ENCODE measurements around the gene MACROD2.

MACROD2 gene

DNA sequence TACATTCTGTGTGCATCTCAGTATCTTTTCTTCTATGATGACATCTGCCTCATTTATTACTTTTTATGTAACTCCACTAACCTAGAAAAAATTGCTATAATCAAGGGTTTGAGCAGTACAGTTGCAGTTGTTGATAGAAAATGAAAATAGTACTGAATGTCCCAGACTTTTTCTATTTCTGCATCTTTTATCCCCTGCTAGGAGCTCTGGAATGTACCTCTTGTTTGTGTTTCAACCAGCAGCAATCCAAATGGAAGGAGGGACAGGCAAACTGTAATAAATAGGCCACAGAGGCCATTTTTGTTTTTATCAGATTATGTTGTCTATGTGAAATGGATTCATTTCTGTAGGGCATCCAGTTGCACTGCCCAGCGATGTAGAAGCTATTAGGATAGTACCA is 2041.0 kb downstream of the MACROD2 start:
- no peak for DNase-seq

- DNase-seq, result no peak
Observed at GRCh38 chr20:16040742-16041141, 2045.4 kb downstream of the MACROD2 start.

DNA sequence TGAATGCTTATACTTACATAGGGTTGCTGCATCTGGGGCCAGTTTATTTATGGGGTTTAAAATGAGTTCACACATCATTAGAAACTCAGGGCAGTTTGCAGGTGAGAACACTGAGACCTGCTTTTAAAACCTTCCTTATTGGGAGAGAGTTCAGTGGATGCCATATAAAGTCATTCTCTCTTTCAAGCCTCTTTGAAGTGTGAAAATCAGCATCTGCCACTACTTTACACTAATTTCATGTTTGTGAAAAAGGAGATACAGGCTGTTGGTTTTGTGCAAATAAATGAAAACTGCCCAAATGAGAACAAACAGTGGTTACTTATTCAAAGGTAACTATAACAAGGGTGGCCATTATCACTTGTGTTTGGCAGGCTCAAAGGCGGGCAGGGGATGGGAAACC is 2047.4 kb downstream of the MACROD2 start:
- DNase-seq, result no peak

GRCh38 chr20:16043931-16044330 is 2048.6 kb downstream of the MACROD2 start:
- DNase-seq, result no peak

DNA sequence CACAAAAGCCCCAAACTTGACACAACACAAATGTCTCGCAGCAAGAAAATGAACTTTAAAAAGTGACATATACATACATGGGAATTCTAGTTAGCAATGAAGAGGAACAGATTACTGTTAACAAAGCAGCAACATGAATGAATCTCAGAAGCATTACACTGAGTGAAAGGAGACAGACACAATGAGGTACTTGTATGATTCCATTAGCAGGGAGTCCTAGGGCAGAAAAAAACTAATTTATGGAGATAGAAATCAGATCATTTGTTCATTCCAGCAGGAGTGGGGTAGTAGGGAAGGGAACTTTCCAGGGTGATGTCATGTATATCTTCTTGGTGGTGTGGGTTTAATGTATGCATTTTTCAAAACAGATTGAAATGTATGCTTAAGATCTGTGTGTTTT is 2053.6 kb downstream of the MACROD2 start:
- DNase-seq, result no peak

DNA sequence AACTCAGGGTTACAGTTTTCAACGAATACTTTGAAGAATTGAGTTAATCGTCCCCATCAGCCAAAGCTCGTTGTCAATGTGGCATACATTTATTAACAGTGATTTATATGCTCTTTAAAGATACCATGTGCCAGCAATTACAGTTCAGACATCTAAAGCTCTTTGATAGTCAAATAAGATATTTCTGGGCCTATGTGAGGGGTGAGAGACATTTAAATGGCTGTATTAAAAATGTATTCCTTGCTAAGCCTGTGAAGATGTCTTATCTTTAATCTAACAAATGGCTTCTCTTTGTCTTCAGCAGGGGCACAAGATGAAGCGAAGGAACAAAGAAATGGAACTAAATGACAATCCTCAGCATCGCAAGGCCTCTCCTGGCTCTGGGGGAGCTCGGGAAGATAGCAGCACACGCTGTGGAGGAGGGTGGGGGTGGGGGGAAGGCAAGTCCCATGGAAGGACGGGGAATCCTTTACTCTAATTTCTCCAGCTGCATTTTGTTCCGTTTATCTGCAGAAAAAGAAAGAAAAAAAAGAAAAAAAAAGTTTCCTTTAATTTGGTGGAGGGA is 2054.3 kb downstream of the MACROD2 start:
- DNase-seq, result no peak

DNA sequence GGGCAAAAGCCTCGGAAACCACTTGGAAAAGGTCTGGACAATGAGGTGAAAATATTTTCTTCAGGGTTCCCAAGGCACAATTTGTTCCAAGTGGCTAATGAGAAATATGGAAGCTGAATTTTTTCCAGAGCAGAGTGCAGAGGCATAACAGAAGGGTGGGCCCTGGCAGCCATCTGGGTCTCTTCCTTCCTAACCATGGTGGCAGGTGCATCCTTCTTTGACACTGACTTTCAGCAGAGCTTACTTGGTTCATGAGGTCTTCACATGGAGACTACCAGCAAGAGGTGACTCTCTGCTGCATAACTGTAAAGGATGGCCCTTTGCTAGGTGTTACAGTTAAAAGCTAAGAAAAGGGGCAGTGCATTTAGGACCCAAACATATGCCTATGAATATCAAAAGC is 2055.1 kb downstream of the MACROD2 start:
- no peak for DNase-seq

DNA sequence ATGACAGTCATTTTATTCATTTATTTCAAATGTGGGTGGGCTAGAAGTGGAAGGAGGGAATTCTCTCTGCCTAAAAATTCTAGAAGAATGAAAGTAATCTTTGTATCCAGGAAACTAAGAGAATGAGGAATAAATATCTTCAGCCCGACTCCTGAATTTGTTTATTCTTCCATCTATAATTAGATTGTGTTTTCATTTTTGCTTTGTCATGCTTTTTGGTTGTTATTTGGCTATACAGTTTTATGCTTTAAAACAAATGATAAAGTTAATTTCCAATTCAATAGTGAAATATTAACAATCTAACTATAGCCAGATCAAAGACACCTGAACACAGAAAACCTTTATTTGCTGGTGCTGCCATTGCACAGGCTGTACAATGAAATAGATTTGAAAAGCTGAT is 2056.7 kb downstream of the MACROD2 start:
- no peak for DNase-seq

- DNase-seq, result no peak
Observed at GRCh38 chr20:16052456-16052855, 2057.1 kb downstream of the MACROD2 start.

DNA sequence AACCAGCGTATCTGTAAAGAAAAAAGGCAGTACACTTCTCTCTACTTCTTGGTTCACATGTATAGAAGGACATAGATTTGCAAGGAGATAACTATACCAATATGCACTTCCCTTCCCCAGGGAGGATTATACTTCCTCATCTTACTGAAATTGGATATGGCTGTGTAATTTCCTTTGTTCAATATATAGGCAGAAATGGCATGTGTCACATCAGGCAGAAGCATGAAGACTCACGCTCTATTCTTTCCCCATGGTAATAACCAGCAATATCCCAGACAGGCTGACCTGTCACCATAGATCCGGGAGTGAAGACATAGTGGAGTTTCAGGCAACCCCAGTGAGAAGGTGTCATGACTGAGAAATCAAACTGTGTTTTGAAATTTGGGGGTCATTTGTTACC is 2059.7 kb downstream of the MACROD2 start:
- no peak for DNase-seq

GRCh38 chr20:16057651-16058050 is 2062.3 kb downstream of the MACROD2 start:
- no peak for DNase-seq

DNA sequence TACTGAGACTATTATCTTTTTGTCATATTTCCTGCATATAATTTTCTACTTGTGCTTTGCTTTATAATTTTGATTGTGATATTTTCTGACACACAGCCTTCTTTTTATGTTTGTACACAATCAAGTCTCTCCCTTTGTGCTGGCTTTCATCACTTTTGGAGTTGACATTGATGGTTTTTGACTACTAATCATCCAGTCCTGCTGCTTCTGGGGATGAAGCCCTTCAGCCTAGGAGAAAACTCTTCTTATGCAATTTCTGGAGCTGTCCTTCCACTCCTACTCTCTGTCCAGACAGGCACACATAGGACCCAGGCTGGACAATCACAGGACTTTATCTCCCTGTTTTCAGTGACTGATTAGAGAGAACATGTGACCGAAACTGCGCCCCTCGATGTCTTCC is 2063.0 kb downstream of the MACROD2 start:
- DNase-seq, result no peak

DNA sequence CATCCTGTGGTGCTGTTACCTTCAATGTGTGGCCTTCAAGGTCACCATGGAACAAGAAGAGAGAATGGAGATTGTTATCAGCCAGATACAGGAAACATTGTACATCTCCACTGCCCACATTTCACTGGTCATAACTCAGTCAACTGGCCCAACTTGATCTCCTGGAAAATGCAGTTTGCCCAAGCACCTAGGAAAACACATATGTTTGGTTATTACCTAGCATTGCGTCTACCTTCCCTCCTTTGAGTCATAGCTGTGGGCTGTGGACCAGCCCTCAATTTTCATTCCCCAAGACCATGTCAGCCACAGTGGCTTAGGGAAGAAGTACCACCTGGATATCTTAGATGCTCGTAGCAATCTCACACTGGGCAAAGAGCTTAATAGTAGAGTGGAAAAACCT is 2064.5 kb downstream of the MACROD2 start:
- no peak for DNase-seq

- DNase-seq, result no peak
Observed at GRCh38 chr20:16061351-16061750, 2066.0 kb downstream of the MACROD2 start.

DNA sequence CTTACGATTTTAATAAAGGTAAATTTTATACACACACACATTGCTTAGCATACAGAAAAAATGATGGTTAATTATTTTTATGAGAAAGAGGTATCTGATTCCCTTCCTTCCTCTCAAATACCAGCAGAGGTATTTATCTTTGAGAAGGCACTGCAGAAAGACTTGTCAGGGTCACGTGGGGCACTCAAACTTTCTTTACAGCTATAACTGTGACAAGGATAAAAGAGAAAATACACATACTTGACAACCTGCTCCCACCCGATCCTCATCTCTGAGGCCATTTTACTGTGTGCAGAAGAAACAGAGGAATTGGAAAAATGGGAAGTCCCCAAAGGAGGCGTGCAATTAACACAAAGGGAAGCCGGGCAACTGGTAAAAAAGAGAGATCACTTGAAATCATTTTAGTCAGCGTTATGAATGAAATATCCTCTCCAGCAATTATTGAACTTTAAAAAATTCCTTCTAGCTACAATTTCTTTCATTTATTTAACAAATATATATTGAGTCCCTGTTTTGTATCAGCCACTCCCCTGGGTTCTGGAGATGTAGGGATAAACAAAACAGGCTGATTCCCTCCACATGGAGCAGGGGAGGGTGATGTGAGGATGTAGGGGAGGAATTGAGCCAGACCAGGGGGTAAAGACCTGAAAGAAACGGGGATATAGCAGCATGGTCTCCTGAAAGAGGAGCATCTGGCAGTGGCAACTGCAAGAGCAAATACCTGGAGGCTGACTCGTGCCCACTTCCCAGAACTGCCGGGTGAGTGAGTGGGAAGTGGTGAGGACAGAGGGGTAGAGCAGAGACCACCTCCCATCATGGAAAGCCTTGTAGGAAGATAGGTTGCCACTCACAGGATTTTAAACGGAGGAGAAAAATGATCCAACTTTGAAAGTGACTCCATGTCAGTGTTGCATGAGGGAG is 2067.6 kb downstream of the MACROD2 start:
- DNase-seq, result no peak

DNA sequence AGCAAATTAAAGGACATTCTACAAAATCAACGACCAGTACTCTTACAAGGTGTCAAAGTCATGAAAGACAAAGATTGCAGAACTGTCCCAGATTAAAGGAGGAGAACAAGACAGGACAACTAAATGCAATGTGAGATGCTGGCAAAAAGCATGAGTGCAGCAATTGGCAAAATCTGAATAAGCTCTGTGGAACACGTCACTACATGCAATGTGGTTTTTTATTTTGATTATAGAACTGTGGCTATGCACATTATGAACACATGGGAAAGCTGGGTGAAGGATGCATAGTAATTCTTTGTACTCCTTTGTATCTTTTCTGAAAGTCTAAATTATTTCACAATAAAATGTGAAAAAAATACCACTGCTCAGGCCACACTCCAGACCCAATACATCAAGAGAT is 2068.6 kb downstream of the MACROD2 start:
- DNase-seq, result no peak

DNA sequence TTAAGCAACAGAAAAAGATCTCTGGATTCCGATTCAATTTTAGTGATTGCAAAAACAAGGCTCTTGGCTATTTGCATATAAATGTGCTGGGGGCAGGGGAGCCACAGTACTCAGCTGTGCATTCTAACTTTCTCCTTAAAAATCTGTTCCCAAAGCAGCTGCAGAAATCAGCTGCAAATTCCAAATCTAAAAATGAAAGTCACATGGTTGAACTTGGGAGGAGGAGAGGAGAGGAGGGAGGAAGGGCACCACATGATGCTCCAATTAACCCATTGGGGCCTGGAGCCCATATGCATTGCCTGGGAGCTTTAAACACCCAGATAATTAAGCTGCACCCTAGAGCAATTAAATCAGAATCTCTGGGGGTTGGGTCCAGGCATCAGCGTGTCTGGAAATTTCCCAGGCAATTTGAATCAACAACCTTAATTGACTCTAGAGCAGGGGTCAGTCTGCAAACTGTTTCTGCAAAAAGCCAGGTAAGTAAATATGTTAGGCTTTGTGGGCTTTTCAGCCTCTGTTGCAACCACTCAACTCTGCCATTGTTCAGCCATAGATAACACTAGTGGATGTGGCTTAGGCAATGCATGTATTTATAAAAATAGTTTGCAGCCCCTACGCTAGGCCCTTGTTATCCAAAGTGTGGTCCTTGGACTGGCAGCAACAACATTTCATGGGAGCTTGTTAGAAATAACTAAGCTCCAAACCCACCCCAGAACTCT is 2069.8 kb downstream of the MACROD2 start:
- no peak for DNase-seq

DNA sequence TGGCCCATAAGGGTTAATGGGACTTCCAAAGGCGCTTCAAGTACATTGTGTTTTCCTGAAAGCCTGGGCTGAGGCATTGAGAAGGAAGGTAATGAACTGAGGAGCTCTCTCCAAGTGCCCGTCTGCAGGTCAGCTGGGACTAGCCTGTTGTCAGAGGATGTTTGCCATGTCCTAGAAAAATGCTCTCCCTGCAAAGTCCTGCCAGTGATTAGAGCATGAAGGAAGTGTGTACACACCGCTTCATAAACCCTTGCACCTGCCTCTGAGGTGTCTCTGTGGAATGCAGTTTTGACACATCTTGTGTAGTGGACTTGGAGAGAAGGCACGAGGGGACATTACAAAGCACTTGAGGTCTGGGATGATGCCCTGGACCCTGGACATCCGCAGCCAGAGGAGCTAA is 2071.3 kb downstream of the MACROD2 start:
- DNase-seq, result no peak

DNA sequence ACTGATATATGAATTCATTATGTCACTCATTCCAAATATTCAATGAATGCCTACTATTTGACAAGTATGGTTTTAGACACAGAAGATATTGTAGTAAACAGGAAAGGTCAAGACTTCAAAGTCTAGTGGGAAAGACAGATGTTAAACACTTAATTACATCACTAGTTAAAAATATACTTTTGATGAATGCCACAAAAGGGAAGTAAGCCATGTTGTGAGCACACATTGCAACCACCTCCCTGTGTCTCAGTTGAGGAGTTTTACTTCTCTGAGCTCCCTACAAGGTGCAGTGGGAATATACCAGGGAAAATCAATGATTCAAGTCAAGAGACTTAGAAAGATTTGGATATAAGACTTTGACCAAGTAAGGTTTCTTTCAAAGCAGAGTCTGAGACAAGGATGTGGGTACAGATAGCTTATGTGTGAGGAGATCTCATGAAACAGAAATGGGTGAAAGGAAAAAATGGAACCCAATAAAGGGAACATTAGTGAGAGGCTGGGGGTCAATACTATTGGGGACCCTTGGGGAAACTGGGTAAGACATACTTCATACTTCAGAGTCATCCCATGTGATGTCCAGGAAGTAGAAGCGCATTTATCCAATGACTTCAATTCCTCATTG is 2074.2 kb downstream of the MACROD2 start:
- DNase-seq, result no peak

DNA sequence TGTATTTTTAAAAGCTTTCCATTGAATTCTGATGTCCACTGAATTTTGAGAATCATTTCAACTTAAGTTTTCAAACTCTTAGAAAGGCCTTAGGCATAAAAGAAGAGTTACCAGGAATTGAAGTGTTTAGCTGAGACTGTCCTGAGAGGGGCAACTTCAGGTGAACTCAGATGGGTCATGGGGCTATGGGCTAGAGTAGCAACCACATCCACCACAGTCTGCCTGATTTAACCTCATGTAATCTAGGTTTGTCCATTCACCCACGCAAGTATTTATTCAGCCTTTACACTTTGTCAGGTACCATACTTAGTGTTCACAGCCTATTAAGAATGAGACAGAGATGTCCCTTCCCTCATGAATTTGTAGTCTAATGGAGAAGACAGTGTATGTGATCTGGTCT is 2076.9 kb downstream of the MACROD2 start:
- DNase-seq, result no peak

DNA sequence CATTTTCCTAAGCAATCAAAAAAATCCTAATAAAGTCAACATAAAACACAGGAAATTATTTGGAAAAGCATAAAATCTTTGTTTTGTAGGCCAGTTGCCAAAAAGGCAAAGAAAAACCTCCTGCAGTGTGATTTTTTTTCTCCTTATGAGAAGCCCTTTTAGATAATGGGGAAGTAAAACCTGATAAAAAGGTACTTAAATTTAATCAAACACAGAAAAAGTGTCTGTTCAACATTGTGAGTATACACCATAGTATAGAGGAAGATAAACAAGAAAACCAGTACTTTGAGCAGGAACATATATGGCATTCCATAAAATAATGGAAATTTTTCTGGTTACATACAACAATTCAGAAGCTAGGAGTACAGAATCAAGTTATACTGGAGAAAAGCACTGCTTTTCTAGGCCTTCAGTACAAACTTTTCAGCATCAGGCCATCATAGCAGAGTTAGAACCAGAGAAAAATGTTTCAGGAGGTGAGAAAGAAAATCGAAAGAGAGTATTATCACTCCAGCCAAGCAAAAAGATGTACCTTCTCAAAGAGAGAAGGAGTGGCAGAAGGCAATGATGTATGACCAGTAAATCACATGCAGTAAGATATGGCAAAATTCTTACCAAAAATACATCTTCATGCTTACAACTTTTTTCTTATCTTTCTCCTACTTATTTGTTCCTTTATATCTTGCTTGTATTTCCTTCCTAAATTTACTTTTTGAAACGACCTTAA is 2083.0 kb downstream of the MACROD2 start:
- no peak for DNase-seq

DNA sequence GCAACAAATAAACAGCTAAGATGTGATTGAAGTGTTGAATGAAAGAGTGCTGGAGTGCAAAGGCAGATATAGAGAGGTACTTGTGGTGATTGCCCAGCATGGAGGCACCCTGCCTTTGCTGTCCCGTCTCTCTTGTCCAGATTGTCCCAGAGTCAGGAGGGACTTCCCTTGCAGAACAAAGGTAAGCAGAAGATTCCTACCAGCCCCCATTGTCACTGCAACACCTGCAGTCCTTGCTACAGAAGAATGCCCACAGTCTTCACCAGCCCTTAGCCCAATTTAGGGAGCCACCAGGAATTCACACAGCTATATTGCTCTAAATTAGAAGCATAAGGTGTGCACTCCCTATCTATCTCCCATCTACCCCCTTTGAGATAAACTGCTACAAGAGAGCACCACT is 2086.1 kb downstream of the MACROD2 start:
- DNase-seq, result no peak

DNA sequence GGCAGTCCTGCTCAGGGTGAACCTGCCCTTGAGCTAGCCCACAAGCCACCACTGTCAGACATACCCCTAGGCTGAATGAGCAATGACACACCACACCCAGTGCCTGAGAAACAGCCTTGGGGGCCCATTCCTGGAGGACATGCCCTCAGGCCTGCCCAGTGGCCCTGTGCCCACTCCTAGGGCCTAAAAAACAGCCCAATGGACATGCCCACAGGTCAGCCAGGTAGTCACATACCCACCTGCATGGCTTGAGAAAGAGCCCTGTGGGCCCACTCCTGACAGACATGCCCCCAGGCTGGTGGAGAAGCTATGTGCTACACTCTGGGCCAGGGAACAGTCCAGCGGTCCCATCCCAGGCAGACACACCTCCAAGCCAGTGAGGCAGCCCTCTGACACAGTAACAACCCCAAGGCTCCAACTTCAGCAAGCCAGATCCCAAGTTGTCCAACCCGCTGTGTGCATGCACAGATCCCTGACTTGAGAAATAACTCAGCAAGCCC is 2086.8 kb downstream of the MACROD2 start:
- no peak for DNase-seq

Measured in NCI-H82 (cell line).